OCI-LY3 (cell line): ENCODE results near the gene ROCK2.

Source experiments
- CTCF ChIP-seq: fragments of 200-600, 300-600 bp; sonication (generic); IDR thresholded peaks from 2 replicates; pipeline ENCODE4 v1.5.1; 2014; ENCODE audit warnings: antibody characterized with exemption, low read length, low read depth
- EZH2phosphoT487 ChIP-seq: fragments of 200-600 bp; shearing (Covaris generic); IDR thresholded peaks from 2 replicates; pipeline ENCODE4 v1.6.1; 2018; ENCODE audit warnings: antibody characterized with exemption, mixed run types, low read depth

- TF ChIP-seq CTCF (no peak), EZH2phosphoT487 (no peak)
These were observed 197.2 kb downstream of the ROCK2 start for GRCh38 chr2:11147263-11147662.
